Activated CD4-positive, alpha-beta T cell treated with anti-CD3 and anti-CD28 coated beads, Interleukin-2, amount 10 ng/mL, durations not matched to agents 7 days and 5 days (primary cell): Measurements from ENCODE around the gene PKLR. TPM values are rescaled to one million over a fixed set of nuclear protein-coding genes. Genes with fewer than 3 reads are reported as not detected.

Experiments
- CTCF ChIA-PET: fragments of 350-600 bp; sonication (Branson Sonifier 250); formaldehyde crosslinking; loops from one replicate; lab custom pipeline; 2021; ENCODE audit warnings: antibody characterized with exemption; lab: Charles Lee
- POLR2A ChIA-PET: fragments of 350-600 bp; sonication (Branson Sonifier 250); formaldehyde crosslinking; loops from one replicate; lab custom pipeline; 2021; ENCODE audit warnings: antibody characterized with exemption; lab: Charles Lee
- DNase-seq: peaks from one replicate; pipeline ENCODE4 v3.0.0-alpha.2; 2020
- H3K27ac Mint-ChIP-seq: one replicate; pipeline ENCODE4 v1.8.0; 2021; ENCODE audit warnings: mild to moderate bottlenecking, moderate library complexity, mixed read lengths
- H3K27me3 Mint-ChIP-seq: one replicate; pipeline ENCODE4 v1.8.0; 2021; ENCODE audit warnings: mixed read lengths
- H3K36me3 Mint-ChIP-seq: one replicate; pipeline ENCODE4 v1.8.0; 2021; ENCODE audit warnings: low read depth, mixed read lengths
- H3K4me1 Mint-ChIP-seq: one replicate; pipeline ENCODE4 v1.8.0; 2021; ENCODE audit warnings: mixed read lengths
- H3K4me3 Mint-ChIP-seq: one replicate; pipeline ENCODE4 v1.8.0; 2021; ENCODE audit warnings: mild to moderate bottlenecking, moderate library complexity, mixed read lengths
- H3K9me3 Mint-ChIP-seq: one replicate; pipeline ENCODE4 v1.8.0; 2021; ENCODE audit warnings: mixed read lengths
- total RNA-seq, 2 experiments: library from RNA; stranded (reverse); gene quantifications; one replicate each; pipeline ENCODE4 v1.2.3, GENCODE V29; 2021

Gene PKLR
- total RNA-seq, 2 experiments from 2014 or later: not detected

- DNase-seq: peak; percentile 35
- H3K4me3 Mint-ChIP-seq: peak overlapping the region; percentile 94
- peak overlapping the region; percentile 94 for H3K27ac Mint-ChIP-seq
- H3K4me1 Mint-ChIP-seq: peaks cover 42% of the 10 kb centered on the region
- H3K9me3 Mint-ChIP-seq: no peaks in the 10 kb centered on the region
- no peaks in the 10 kb centered on the region for H3K27me3 Mint-ChIP-seq
- peaks cover 66% of the 10 kb centered on the region for H3K36me3 Mint-ChIP-seq
- POLR2A ChIA-PET: interaction anchor here (0.5 to 1.0 kb wide), 3 partner anchors 11 to 525 kb away, joined by 3 to 5 read pairs (median 3); no protein-coding TSS in a partner anchor
- CTCF ChIA-PET: interaction anchor here (0.9 to 5.3 kb wide), 8 partner anchors 9 to 62 kb away, joined by 3 to 72 read pairs (median 4); partner anchors contain the start of genes CLK2, FDPS and HCN3
These were observed 39.8 kb downstream of the PKLR start for GRCh38 chr1:155261493-155261851.

- ChIA-PET CTCF (interaction anchor here (1.0 to 5.3 kb wide), 8 partner anchors 9 to 88 kb away, joined by 3 to 72 read pairs (median 6); partner anchors contain the start of genes CLK2, FDPS, HCN3 and KRTCAP2), POLR2A (no interaction called here)
- Mint-ChIP-seq H3K9me3 (no peaks in the 10 kb centered on the region), H3K27me3 (no peaks in the 10 kb centered on the region), H3K36me3 (peaks cover 56% of the 10 kb centered on the region), H3K4me3 (peak overlapping the region; percentile 94), H3K4me1 (peaks cover 51% of the 10 kb centered on the region), H3K27ac (peak overlapping the region; percentile 31)
- DNase-seq: no peak
These were observed 41.0 kb downstream of the PKLR start for GRCh38 chr1:155260276-155260675.

DNA sequence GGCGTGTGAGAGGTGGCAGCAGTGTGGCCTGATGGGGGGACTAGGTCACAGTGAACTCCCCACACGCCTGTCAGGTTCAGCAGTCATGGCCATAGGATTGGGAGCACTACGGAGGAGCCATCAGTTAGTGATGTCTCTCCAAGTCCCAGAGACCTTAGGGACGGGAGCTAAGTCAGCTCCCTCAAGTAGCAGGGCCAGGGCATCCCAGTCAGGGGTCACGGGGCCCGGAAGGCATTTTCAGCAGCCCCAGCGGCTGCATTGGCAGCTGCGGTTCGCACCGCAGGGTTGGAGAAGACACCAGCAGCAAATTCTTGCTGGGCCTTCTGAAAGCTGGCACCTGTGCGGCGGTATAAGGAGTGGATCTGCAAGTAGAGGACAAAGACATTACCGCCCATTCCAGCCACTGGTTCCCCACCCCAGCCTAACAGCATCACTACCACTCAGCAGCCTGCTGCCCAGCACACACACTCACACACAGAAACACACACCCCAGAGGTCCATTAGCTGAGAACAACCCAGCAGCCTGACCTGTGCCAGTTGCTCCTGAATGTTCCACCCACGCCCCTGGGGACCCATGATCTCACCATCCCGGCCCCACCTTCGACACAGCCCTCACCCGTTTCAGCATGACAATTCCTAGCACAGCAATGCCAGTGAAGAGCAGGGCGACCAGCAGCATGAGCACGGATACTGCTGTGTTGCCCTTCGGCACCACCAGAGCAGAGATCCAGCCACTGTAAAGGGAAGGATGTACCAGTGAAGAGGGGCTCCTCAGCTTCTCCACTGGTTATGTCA is 45.0 kb downstream of the PKLR start:
- Mint-ChIP-seq H3K9me3 (no peaks in the 10 kb centered on the region), H3K27ac (peak overlapping the region; percentile 73), H3K4me1 (peaks cover 51% of the 10 kb centered on the region), H3K4me3 (peak overlapping the region; percentile 78), H3K27me3 (no peaks in the 10 kb centered on the region), H3K36me3 (peaks cover 29% of the 10 kb centered on the region)
- DNase-seq: no peak
- CTCF ChIA-PET: interaction anchor here (0.7 to 2.2 kb wide), 2 partner anchors 48 to 49 kb away, joined by 4 to 5 read pairs; partner anchors contain the start of gene THBS3
- POLR2A ChIA-PET: no interaction called here

DNA sequence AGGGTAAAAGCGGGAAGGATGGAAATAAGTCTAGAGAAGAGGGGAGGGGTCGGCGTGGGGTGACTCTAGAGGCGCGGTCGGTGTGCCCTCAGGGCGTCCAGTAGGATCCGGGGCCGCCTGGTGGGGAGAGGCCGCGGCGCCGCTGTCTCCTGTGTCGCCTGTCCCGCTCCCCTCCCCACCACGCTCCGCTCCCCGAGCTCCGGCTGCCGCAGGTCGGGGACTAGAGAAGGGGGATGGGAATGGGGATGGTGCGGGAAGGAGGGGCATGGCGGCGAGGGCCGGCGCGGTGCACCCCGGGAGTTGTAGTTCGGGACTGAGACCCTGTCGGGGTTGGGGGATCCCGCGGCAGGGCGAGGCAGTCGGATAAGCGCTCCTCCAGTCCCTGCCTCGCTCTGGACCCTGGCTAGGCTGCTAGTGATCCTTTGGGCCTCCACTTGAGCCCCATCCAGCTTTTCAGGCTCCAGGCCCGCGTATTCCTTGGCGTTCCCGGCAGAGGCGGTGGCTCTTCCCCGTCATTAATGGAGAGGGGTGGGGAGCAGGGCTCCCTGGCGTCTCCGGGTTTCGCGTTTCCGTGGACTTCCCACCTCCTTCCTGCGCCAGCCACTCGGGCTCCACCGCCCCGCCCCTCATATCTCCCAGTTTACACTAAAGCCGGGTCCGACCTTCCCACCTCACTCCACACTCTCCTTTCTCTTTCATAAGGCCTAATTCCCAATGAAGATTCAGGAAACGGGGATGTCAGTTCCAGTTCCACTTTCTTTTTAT is 45.8 kb downstream of the PKLR start, which contains the start of gene ENTREP3:
Gene ENTREP3 (minus strand): TSS at position 241 of the 765 bp plus-strand sequence. CDS start 606 bp downstream, outside the sequence.
- Mint-ChIP-seq H3K4me3 (peak within 1 kb of the TSS; percentile 78), H3K9me3 (no peaks in the 10 kb centered on the region), H3K27me3 (no peaks in the 10 kb centered on the region), H3K36me3 (peaks cover 23% of the 10 kb centered on the region), H3K4me1 (peaks cover 51% of the 10 kb centered on the region), H3K27ac (peak within 1 kb of the TSS; percentile 80)
- POLR2A ChIA-PET: no interaction called here
- CTCF ChIA-PET: interaction anchor here (0.6 to 2.2 kb wide), 3 partner anchors 48 to 594 kb away, joined by 3 to 5 read pairs (median 4); partner anchors contain the start of gene THBS3
- peak; percentile 80 for DNase-seq

GRCh38 chr1:155254714-155255242 is 46.5 kb downstream of the PKLR start:
- ChIA-PET CTCF (interaction anchor here (0.6 to 2.2 kb wide), 3 partner anchors 48 to 595 kb away, joined by 3 to 5 read pairs (median 4); partner anchors contain the start of gene THBS3), POLR2A (no interaction called here)
- peaks cover 49% of the 10 kb centered on the region for H3K4me1 Mint-ChIP-seq
- H3K4me3 Mint-ChIP-seq: peak overlapping the region; percentile 78
- H3K27ac Mint-ChIP-seq: no peak overlapping the region
- H3K27me3 Mint-ChIP-seq: no peaks in the 10 kb centered on the region
- DNase-seq: no peak
- H3K36me3 Mint-ChIP-seq: peaks cover 17% of the 10 kb centered on the region
- no peaks in the 10 kb centered on the region for H3K9me3 Mint-ChIP-seq

- H3K4me1 Mint-ChIP-seq: peaks cover 49% of the 10 kb centered on the region
- H3K9me3 Mint-ChIP-seq: no peaks in the 10 kb centered on the region
- CTCF ChIA-PET: interaction anchor here (1.1 kb wide), 1 partner anchor 69 kb away, joined by 4 read pairs; no protein-coding TSS in a partner anchor
- peaks cover 15% of the 10 kb centered on the region for H3K36me3 Mint-ChIP-seq
- H3K27ac Mint-ChIP-seq: peak overlapping the region; percentile 73
- no peaks in the 10 kb centered on the region for H3K27me3 Mint-ChIP-seq
- POLR2A ChIA-PET: no interaction called here
- H3K4me3 Mint-ChIP-seq: peak overlapping the region; percentile 78
- no peak for DNase-seq
These were observed 47.0 kb downstream of the PKLR start for GRCh38 chr1:155254228-155254713.

DNA sequence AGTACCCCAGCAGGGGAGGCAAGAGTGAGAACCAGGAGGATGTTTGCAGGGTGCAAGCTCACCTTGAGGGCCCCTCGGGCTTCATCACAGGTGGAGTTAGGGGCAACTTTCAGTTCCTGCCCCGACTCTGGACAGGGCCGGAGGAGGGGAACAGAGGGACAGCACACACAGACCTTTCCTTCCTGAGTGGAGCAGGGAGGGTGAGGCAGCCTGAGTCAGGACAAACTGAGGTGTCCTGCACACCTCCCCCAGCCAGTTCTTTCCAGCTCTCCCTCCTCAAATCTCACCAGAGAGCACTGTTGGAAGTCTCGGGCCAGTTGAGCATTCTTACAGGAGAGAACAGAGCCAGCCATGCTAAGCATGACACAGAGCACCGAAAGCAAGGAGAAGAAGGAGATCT is 47.4 kb downstream of the PKLR start:
- ChIA-PET CTCF (no interaction called here), POLR2A (no interaction called here)
- peaks cover 49% of the 10 kb centered on the region for H3K4me1 Mint-ChIP-seq
- no peaks in the 10 kb centered on the region for H3K27me3 Mint-ChIP-seq
- H3K9me3 Mint-ChIP-seq: no peaks in the 10 kb centered on the region
- DNase-seq: no peak
- H3K27ac Mint-ChIP-seq: peak overlapping the region; percentile 73
- peak overlapping the region; percentile 78 for H3K4me3 Mint-ChIP-seq
- peaks cover 15% of the 10 kb centered on the region for H3K36me3 Mint-ChIP-seq

DNA sequence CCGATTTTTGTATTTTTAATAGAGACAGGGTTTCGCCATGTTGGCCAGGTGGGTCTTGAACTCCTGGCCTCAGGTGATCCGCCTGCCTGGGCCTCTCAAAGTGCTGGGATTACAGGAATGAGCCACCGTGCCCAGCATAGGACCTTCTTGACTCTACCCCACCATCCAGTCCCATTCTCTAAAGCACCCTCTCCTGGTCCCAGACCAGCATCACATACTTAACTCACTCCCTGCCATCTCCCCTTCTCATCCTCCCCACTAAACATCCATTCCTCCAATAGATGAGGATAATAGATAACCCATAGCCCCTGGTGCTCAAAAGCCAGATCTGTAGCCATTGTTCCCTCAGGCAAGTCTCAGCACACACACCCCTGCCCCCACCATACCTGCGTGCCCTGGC is 48.0 kb downstream of the PKLR start:
- Mint-ChIP-seq H3K4me3 (peak overlapping the region; percentile 78), H3K36me3 (peaks cover 9% of the 10 kb centered on the region), H3K27ac (no peak overlapping the region), H3K9me3 (no peaks in the 10 kb centered on the region), H3K4me1 (peaks cover 49% of the 10 kb centered on the region), H3K27me3 (no peaks in the 10 kb centered on the region)
- CTCF ChIA-PET: no interaction called here
- no peak for DNase-seq
- POLR2A ChIA-PET: no interaction called here

DNA sequence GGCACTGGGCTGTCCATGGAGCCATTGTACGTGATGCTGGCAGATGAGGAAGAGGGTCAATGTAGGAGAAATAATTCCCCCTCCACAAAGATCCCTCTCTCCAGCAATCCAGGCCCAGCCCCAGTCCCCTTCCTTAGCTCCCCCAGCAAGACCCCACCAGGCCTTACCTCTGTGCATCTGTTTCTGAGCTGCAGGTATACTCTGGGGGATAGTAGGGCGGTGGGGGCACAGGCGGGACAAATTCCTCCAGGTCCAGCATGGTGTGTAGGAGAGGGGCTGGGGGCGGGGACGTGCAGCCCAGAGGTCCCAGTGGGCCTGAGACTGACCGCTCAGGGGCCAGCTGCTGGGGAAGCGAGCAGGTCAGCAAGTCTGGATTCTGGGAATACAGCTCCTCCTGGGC is 49.7 kb downstream of the PKLR start:
- no peak overlapping the region for H3K27ac Mint-ChIP-seq

GRCh38 chr1:155250633-155251449 is 50.4 kb downstream of the PKLR start:
- no peaks in the 10 kb centered on the region for H3K27me3 Mint-ChIP-seq
- CTCF ChIA-PET: interaction anchor here (0.6 to 5.0 kb wide), 63 partner anchors 9 to 738 kb away, joined by 3 to 72 read pairs (median 4); partner anchors contain the start of genes ARHGEF2, CLK2, FDPS and HCN3
- POLR2A ChIA-PET: interaction anchor here (0.6 kb wide), 1 partner anchor 14 kb away, joined by 3 read pairs; no protein-coding TSS in a partner anchor
- DNase-seq: peak; percentile 97
- H3K27ac Mint-ChIP-seq: peak overlapping the region; percentile 74
- peaks cover 3% of the 10 kb centered on the region for H3K36me3 Mint-ChIP-seq
- peaks cover 44% of the 10 kb centered on the region for H3K4me1 Mint-ChIP-seq
- peak overlapping the region; percentile 64 for H3K4me3 Mint-ChIP-seq
- H3K9me3 Mint-ChIP-seq: no peaks in the 10 kb centered on the region

More for the DNA sequence above, 49.7 kb downstream of the PKLR start:
- DNase-seq: no peak
- Mint-ChIP-seq H3K4me1 (peaks cover 43% of the 10 kb centered on the region), H3K27me3 (no peaks in the 10 kb centered on the region), H3K36me3 (peaks cover under 1% of the 10 kb centered on the region), H3K9me3 (no peaks in the 10 kb centered on the region), H3K4me3 (no peak overlapping the region)
- CTCF ChIA-PET: interaction anchor here (0.7 to 5.0 kb wide), 35 partner anchors 8 to 738 kb away, joined by 3 to 72 read pairs (median 5); partner anchors contain the start of genes CLK2, FDPS, HCN3 and KRTCAP2
- POLR2A ChIA-PET: no interaction called here

DNA sequence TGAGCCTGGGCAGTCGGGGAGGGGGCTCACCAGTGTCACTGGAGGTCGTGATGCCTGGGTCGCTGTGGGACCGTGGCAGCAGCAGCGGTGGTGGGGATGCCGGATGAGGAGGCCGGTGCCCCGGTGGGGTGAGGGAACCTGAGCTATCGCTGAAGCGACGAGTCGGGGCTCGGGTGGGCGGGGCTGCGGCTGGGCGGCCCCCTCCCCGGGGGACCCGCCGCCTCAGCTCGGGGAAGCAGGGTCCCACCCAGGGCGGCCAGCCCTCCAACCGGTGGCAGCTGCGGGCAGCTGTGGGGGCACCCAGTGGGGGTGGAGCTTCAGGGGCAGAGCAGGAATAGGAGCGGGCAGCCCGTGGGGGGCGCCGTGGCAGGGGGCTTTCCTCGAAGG is 51.0 kb downstream of the PKLR start:
- Mint-ChIP-seq H3K36me3 (peaks cover 3% of the 10 kb centered on the region), H3K27me3 (no peaks in the 10 kb centered on the region), H3K4me3 (peak overlapping the region; percentile 64), H3K4me1 (peaks cover 42% of the 10 kb centered on the region), H3K27ac (peak overlapping the region; percentile 81), H3K9me3 (no peaks in the 10 kb centered on the region)
- ChIA-PET CTCF (interaction anchor here (0.6 to 5.0 kb wide), 43 partner anchors 10 to 739 kb away, joined by 3 to 72 read pairs (median 5); partner anchors contain the start of genes ARHGEF2, CLK2, FDPS and HCN3), POLR2A (interaction anchor here (0.6 kb wide), 1 partner anchor 15 kb away, joined by 3 read pairs; no protein-coding TSS in a partner anchor)
- DNase-seq: no peak
